TTC549 (cell line): Measurements from ENCODE around the gene CAVIN4.

Source experiments
- FAIRE-seq: peaks from 2 replicates; lab custom pipeline; 2012; peaks lifted over from hg19 to GRCh38; lab: Jason Lieb, UNC

CAVIN4 gene

DNA sequence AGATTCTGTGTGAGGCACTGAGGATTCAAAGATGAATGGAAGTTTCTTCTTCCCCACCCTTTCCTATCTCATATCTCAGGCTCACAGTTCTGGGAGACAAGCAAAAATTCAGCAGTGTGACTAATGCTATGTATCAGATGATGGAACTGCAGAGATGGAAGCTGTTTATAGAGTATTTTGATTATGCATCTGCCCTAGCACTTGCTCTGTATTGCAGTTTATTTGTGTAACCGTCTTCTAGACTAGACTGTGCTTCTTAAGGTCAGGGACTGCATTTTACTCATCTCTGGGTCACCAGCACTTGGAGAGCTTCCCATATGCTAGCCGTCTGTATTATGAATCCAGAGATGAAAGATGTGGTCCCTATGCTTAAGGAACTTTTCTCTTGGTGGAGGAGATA is 12.6 kb downstream of the CAVIN4 start:
- FAIRE-seq, result no peak

- FAIRE-seq, result no peak
These were observed 13.3 kb downstream of the CAVIN4 start for GRCh38 chr9:100591139-100591538.

DNA sequence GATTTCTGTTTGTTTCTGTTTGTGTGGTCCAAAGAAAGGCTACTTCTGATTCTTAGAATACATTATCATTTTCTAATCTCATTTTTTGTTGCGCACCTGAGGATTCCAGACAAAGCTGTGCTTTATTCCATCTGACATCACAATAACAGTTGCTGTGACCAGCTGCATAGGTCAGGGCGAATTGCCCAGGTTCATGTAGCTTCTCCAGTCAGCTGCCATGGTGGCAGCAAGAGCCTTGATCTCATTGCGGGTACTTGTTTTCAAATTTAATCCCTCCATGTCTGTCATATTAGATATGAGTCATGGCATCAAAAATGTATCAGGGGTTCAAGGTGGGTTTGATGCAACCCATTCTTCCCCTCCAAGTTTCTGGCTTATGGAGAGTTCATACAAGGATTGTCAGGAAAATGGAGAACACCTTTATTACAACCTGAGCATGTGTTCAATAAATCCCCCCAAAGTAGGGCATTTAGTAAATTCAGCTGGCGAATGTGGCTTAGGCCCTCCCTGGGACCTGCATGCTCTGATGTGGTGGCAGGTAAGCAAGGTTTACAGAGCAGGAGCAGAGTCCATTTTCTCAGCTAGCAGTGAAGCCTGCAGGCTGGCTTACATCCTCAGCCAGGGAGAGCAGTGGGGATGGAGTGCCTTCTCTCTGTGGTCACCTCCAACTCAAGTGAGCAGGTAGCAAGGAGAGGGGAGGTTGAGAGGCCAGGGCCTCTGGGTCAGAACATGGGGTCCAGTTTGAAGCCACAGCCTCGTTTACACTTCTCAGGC is 13.9 kb downstream of the CAVIN4 start:
- no peak for FAIRE-seq

GRCh38 chr9:100595391-100596199 is 17.7 kb downstream of the CAVIN4 start:
- FAIRE-seq, result peak; percentile 86

- no peak for FAIRE-seq
These were observed 19.4 kb downstream of the CAVIN4 start for GRCh38 chr9:100597236-100597635.

DNA sequence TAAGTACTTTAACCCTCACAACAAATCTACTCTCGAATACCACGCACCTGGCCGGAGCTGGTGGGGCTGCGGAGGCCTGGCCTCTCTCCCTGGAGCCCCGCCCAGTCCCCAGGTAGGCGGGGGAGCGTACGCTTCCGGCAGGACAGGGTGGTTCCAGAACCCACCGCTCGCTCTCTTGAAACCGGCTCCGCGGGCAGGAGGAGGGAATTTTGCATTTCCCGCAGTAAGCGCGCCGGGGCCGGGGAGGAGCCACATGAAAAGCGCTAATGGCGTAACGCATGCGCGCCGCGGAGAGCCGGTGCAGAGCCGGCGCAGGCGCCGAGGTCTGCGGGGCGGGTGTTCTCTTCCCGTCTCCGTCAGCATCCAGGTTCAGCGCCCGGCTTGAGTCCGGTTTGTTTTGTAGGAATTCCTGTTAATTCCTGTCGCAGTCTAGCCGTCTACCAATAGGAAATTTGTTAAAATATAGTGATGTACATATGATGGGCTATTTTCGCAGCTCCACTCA is 20.8 kb downstream of the CAVIN4 start:
- no peak for FAIRE-seq

DNA sequence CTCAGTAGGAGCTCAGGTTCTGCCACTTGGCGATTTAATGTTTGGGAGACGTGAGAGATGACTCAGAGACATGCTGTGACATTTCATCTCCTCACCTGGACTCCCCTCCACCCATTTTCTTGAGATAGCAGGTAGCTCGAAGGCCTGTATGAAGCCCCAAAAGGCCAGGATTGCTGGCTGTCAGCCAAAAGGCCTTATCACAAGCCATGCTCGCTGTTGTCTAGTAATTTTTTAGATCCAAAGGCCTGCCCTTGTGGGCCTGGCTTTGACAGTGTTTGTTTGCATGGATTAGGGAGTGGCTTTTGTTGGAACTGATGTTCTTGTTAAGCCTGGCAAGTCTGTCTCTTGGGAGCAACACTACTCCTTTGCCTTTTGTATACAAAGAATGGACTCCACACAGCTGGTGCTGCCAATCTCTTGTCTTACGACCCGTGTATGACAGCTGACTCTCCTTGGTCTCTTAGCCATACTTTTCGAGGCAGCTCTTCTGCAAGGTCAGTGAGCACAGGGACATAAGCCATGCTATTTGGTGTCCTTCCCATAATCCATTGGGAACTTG is 22.7 kb downstream of the CAVIN4 start:
- no peak for FAIRE-seq

GRCh38 chr9:100601216-100601615 is 23.3 kb downstream of the CAVIN4 start:
- FAIRE-seq, result no peak

DNA sequence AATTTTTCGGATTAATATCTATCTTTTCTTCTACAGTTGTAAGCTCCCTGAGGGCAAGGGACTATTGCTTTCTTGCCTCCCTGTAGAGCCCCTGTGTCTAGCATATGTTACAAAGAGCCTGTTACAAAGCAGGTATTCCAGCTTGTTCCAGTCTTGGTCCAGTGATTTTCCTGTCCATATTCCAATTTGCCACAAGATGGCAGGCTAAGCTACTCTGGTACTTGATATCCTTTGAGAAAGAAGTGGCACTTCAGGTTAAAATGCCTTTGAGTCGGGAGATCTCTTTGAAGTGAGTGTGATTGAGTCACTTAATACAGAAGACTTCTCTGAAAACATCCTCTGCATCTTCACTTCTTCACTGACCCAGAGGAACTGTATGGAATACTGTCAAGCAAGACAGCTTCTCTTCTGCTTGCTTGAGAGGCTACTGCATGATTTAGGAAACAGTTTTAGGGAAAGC is 24.5 kb downstream of the CAVIN4 start:
- no peak for FAIRE-seq

DNA sequence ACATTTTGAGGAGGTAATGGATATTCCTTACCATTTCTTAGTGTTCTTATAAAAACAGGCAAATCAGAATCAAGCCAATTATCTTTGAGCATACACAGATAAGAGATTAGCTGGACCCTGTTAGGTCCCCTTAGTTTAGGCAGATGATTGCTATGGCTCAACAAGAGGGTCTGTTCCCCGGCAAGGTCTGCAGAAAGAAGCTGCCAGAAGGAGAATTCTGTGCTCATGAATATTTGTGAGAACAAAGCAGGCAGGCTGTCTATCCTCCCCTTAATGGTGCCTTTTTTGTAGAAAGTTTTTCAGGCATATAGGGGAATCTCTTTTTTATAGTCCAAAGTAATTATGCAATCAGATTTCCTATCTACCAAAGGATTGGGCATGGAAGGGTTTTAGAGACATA is 27.5 kb downstream of the CAVIN4 start:
- FAIRE-seq, result no peak

- FAIRE-seq, result no peak
These were observed 41.3 kb downstream of the CAVIN4 start for GRCh38 chr9:100619194-100619593.

DNA sequence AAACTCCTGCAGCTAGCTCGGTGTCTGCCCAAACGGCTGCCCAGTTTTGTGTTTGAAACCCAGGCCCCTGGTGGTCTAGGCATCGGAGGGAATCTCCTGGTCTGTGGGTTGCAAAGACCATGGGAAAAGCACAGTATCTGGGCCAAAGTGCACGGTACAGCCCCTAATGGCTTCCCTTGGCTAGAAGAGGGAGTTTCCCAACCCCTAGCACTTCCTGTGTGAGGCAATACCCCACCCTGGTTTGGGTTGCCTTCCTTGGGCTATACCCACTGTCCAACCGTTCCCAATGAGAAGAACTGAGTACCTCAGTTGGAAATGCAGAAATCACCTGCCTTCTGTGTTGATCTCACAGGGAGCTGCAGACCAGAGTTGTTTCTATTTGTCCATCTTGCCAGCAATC is 41.8 kb downstream of the CAVIN4 start:
- no peak for FAIRE-seq

GRCh38 chr9:100623969-100624368 is 46.1 kb downstream of the CAVIN4 start:
- FAIRE-seq, result no peak

DNA sequence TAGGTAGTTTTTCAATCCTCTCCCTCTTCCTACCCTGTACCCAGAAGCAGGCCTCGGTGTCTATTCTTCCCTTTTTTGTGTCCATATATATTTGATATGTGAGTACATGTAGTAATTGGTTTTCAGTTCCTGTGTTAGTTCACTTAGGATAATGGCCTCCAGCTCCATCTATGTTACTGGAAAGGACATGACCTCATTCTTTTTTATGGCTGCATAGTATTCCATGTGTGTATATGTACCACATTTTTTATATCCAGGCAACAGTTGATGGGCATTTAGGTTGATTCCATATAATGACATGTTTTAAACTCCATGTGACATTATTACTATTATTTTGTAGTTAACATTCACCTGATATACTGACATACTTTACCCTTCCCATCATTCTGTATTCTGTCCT is 49.1 kb downstream of the CAVIN4 start:
- FAIRE-seq, result no peak

- no peak for FAIRE-seq
These were observed 59.9 kb downstream of the CAVIN4 start for GRCh38 chr9:100637787-100638186.
